HG02588 (cell line): ENCODE data around the gene DPEP2NB.

Source experiments
- ATAC-seq: cut with Tn5 transposase; IDR thresholded peaks from one replicate; pipeline ENCODE4 v1.9.1; 2021; ENCODE audit warnings: mild to moderate bottlenecking, moderate library complexity; ENCODE audit not compliant: unreplicated experiment

Gene DPEP2NB

DNA sequence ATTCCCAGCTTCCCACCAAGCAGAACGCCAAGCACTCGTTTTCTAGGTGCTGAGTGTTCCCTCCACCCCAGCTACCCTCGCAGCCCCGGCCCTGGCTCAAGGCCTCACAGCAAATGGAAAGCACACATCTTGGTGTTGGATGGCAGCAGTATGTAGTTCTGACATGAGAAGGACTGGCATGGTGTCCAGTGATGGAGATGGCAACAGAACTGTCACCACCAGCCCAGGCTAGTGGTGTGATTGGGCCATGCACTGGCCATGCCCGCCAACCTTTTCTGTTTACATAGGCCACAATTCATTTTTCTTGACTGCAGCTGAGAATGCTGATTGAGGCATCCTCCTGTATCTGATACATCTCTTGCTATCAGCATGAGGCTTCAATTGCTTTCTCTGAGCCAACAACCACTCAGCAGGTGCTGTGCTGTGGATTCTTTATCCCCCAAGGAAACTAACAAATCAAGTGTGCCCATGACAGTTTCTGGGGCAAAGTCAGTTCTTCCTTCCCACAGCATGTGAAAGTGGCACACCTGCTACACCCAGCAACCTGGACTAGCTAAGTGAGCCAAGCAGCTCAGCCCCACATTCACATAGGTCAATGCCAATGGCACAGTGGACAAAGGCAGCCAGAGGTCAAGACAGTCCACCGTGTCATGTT is 51.1 kb downstream of the DPEP2NB start:
- no peak for ATAC-seq

DNA sequence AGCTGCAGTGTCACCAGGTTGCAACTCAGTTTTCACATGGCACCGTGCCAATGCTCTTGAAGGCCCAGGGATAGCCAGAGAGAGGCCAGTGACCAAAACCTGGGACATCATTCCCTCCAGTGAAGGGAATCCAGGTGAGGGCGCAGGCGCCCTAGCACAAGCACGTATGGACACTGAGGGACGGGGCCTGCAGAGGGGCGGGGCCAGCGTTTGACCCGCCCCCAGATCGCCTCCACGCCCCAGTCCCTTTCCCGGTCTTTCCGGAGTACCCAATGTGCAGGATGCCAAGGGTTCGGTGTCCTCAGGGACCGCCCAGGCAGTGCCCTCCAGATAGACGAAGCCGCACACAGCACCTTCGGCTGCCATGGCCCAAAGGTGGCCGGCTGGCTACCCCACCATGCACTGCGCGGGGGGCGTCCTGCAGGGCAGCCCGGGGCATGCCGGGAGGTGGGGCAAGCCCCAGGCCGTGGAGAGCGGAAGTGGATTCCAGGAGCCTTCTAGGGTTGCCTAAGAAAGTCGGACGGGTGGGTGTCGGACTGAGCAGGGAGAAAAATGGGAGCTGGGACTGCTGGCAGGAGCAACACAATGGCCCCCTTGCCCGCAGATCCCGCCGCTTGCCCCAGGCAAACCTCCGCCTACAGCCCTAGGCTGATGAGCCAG is 51.9 kb downstream of the DPEP2NB start:
- no peak for ATAC-seq
